ENCODE measurements around the gene TENM3. TPM values are rescaled to one million over a fixed set of nuclear protein-coding genes. Genes with fewer than 3 reads are reported as not detected.

The TENM3 gene
- total and polyA plus RNA-seq, 5 donors from 2014 or later, result not detected

DNA sequence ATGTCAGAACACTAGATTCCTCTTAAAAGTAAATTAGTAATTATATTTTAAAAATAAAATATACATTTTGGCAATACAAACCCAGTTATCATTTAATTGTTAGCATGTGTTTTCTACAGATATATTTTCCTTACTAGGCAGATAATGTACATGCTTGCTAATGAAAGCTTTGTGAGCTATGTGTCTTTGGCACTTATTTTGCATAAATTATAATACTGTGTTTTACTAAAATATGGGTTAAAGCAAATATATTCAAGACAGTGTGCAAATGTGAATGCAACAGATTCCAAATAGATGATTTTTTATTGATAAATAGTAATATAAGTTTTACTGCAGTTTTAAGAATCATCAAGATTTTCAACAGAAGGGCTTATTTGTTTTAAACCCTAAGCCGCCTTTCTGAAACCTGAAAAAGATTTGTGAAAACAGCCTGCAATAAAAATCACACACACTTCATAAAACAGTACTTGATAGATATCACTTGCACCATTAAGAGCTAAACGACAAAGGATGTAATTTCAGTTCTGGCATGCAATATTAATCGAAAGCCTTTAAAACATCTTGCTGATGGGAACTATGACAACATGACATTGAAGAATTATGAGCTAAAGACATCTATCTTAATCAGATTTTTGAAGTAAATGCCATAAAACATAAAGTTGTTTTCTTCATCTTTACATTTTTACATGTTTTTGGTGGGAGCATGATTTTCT is 340.7 kb downstream of the TENM3 start:
- no peaks in the 10 kb centered on the region for H3K27me3 ChIP-seq (ENCODE audit: control insufficient read depth, insufficient read depth, low read length)
- H3K9me3 ChIP-seq (ENCODE audit: control insufficient read depth in 2 of 2, low read length in 2 of 2), result no peaks in the 10 kb centered on the region
- DNase-seq, result no peak
- H3K27ac ChIP-seq (ENCODE audit: insufficient read depth, low read length, poor library complexity, severe bottlenecking), result no peak overlapping the region
- Mint-ChIP-seq H3K27ac (no peak overlapping the region), H3K4me1 (no peaks in the 10 kb centered on the region), H3K9me3 (peaks cover 0 to 1% (median 0%) of the 10 kb centered on the region in 7 donors), H3K27me3 (no peaks in the 10 kb centered on the region), H3K36me3 (no peaks in the 10 kb centered on the region), H3K4me3 (no peak overlapping the region)
- no peak for ATAC-seq (ENCODE audit: low read depth in 2 of 2)
- no peaks in the 10 kb centered on the region for H3K36me3 ChIP-seq (ENCODE audit: control insufficient read depth, insufficient read depth, low read length)
- H3K4me1 ChIP-seq (ENCODE audit: control insufficient read depth, insufficient read depth, low read length, poor library complexity, severe bottlenecking), result no peaks in the 10 kb centered on the region
- H3K4me3 ChIP-seq (ENCODE audit: low read depth, low read length), result no peak overlapping the region

- Mint-ChIP-seq H3K36me3 (no peaks in the 10 kb centered on the region), H3K27ac (no peak overlapping the region), H3K4me1 (no peaks in the 10 kb centered on the region), H3K4me3 (no peak overlapping the region), H3K27me3 (no peaks in the 10 kb centered on the region), H3K9me3 (peaks cover 0 to 1% (median 0%) of the 10 kb centered on the region in 7 donors)
- no peaks in the 10 kb centered on the region for H3K36me3 ChIP-seq (ENCODE audit: control insufficient read depth, insufficient read depth, low read length)
- DNase-seq (no peak), ATAC-seq (ENCODE audit: low read depth in 2 of 2) (no peak)
- no peaks in the 10 kb centered on the region for H3K9me3 ChIP-seq (ENCODE audit: control insufficient read depth in 2 of 2, low read length in 2 of 2)
- no peaks in the 10 kb centered on the region for H3K27me3 ChIP-seq (ENCODE audit: control insufficient read depth, insufficient read depth, low read length)
- no peak overlapping the region for H3K4me3 ChIP-seq (ENCODE audit: low read depth, low read length)
- H3K27ac ChIP-seq (ENCODE audit: insufficient read depth, low read length, poor library complexity, severe bottlenecking), result no peak overlapping the region
- no peaks in the 10 kb centered on the region for H3K4me1 ChIP-seq (ENCODE audit: control insufficient read depth, insufficient read depth, low read length, poor library complexity, severe bottlenecking)
Measured at GRCh38 chr4:182585321-182585720, 342.1 kb downstream of the TENM3 start.

DNA sequence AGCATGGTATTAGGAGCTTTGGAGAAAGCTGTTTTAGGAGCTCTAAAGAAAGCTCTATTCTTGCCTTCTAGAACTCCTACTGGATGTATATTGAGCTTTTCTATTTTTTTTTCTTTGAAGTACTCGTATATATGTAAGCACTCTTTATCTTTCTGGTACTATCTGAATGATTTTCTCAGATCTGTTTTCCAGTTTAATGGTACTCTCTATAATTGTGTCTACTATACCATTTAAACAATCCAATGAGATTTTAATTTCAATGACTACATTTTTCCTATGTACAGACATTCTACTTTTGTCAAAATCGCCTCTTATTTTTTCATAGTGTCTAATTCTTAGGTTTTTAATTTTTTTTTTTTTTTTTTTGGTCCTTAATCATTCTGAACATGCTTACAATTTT is 345.9 kb downstream of the TENM3 start:
- Mint-ChIP-seq H3K9me3 (peaks cover 0 to 1% (median 0%) of the 10 kb centered on the region in 7 donors), H3K27me3 (no peaks in the 10 kb centered on the region), H3K36me3 (no peaks in the 10 kb centered on the region), H3K27ac (no peak overlapping the region), H3K4me1 (no peaks in the 10 kb centered on the region), H3K4me3 (no peak overlapping the region)
- Histone ChIP-seq H3K4me3 (ENCODE audit: low read depth, low read length) (no peak overlapping the region), H3K27ac (ENCODE audit: insufficient read depth, low read length, poor library complexity, severe bottlenecking) (no peak overlapping the region), H3K27me3 (ENCODE audit: control insufficient read depth, insufficient read depth, low read length) (no peaks in the 10 kb centered on the region), H3K4me1 (ENCODE audit: control insufficient read depth, insufficient read depth, low read length, poor library complexity, severe bottlenecking) (no peaks in the 10 kb centered on the region), H3K9me3 (ENCODE audit: control insufficient read depth in 2 of 2, low read length in 2 of 2) (no peaks in the 10 kb centered on the region), H3K36me3 (ENCODE audit: control insufficient read depth, insufficient read depth, low read length) (no peaks in the 10 kb centered on the region)
- DNase-seq, result no peak
- no peak for ATAC-seq (ENCODE audit: low read depth in 2 of 2)

GRCh38 chr4:182593402-182593801 is 350.2 kb downstream of the TENM3 start:
- H3K27me3 ChIP-seq (ENCODE audit: control insufficient read depth, insufficient read depth, low read length), result no peaks in the 10 kb centered on the region
- no peaks in the 10 kb centered on the region for H3K4me1 Mint-ChIP-seq
- ATAC-seq (ENCODE audit: low read depth in 2 of 2) (no peak), DNase-seq (no peak)
- no peak overlapping the region for H3K4me3 Mint-ChIP-seq
- no peaks in the 10 kb centered on the region for H3K36me3 Mint-ChIP-seq
- H3K9me3 ChIP-seq (ENCODE audit: control insufficient read depth in 2 of 2, low read length in 2 of 2), result no peaks in the 10 kb centered on the region
- H3K4me1 ChIP-seq (ENCODE audit: control insufficient read depth, insufficient read depth, low read length, poor library complexity, severe bottlenecking), result no peaks in the 10 kb centered on the region
- no peaks in the 10 kb centered on the region for H3K27me3 Mint-ChIP-seq
- H3K27ac Mint-ChIP-seq, result no peak overlapping the region
- no peak overlapping the region for H3K27ac ChIP-seq (ENCODE audit: insufficient read depth, low read length, poor library complexity, severe bottlenecking)
- H3K9me3 Mint-ChIP-seq, result no peaks in the 10 kb centered on the region
- H3K4me3 ChIP-seq (ENCODE audit: low read depth, low read length), result no peak overlapping the region
- no peaks in the 10 kb centered on the region for H3K36me3 ChIP-seq (ENCODE audit: control insufficient read depth, insufficient read depth, low read length)

- no peaks in the 10 kb centered on the region for H3K36me3 Mint-ChIP-seq
Measured at GRCh38 chr4:182593864-182594263, 350.7 kb downstream of the TENM3 start.

GRCh38 chr4:182600093-182600492 is 356.9 kb downstream of the TENM3 start:
- Mint-ChIP-seq H3K36me3 (no peaks in the 10 kb centered on the region), H3K4me3 (no peak overlapping the region), H3K27ac (no peak overlapping the region), H3K27me3 (no peaks in the 10 kb centered on the region), H3K9me3 (peaks cover 0 to 2% (median 0%) of the 10 kb centered on the region in 7 donors), H3K4me1 (no peaks in the 10 kb centered on the region)
- ATAC-seq (ENCODE audit: low read depth in 2 of 2) (no peak), DNase-seq (no peak)
- Histone ChIP-seq H3K27ac (ENCODE audit: insufficient read depth, low read length, poor library complexity, severe bottlenecking) (no peak overlapping the region), H3K27me3 (ENCODE audit: control insufficient read depth, insufficient read depth, low read length) (no peaks in the 10 kb centered on the region), H3K36me3 (ENCODE audit: control insufficient read depth, insufficient read depth, low read length) (no peaks in the 10 kb centered on the region), H3K4me1 (ENCODE audit: control insufficient read depth, insufficient read depth, low read length, poor library complexity, severe bottlenecking) (no peaks in the 10 kb centered on the region), H3K4me3 (ENCODE audit: low read depth, low read length) (no peak overlapping the region), H3K9me3 (ENCODE audit: control insufficient read depth in 2 of 2, low read length in 2 of 2) (no peaks in the 10 kb centered on the region)

More at GRCh38 chr4:182593864-182594263, 350.7 kb downstream of the TENM3 start:
- Histone ChIP-seq H3K36me3 (ENCODE audit: control insufficient read depth, insufficient read depth, low read length) (no peaks in the 10 kb centered on the region), H3K27ac (ENCODE audit: insufficient read depth, low read length, poor library complexity, severe bottlenecking) (no peak overlapping the region), H3K4me1 (ENCODE audit: control insufficient read depth, insufficient read depth, low read length, poor library complexity, severe bottlenecking) (no peaks in the 10 kb centered on the region), H3K4me3 (ENCODE audit: low read depth, low read length) (no peak overlapping the region), H3K27me3 (ENCODE audit: control insufficient read depth, insufficient read depth, low read length) (no peaks in the 10 kb centered on the region), H3K9me3 (ENCODE audit: control insufficient read depth in 2 of 2, low read length in 2 of 2) (no peaks in the 10 kb centered on the region)
- DNase-seq (no peak), ATAC-seq (ENCODE audit: low read depth in 2 of 2) (no peak)
- no peak overlapping the region for H3K27ac Mint-ChIP-seq
- H3K4me1 Mint-ChIP-seq, result no peaks in the 10 kb centered on the region
- no peak overlapping the region for H3K4me3 Mint-ChIP-seq
- H3K9me3 Mint-ChIP-seq, result peaks cover 0 to 1% (median 0%) of the 10 kb centered on the region in 7 donors
- H3K27me3 Mint-ChIP-seq, result no peaks in the 10 kb centered on the region

GRCh38 chr4:182600856-182601255 is 357.7 kb downstream of the TENM3 start:
- Mint-ChIP-seq H3K27ac (no peak overlapping the region), H3K27me3 (no peaks in the 10 kb centered on the region), H3K36me3 (no peaks in the 10 kb centered on the region), H3K9me3 (peaks cover 0 to 2% (median 0%) of the 10 kb centered on the region in 7 donors), H3K4me1 (no peaks in the 10 kb centered on the region), H3K4me3 (no peak overlapping the region)
- Histone ChIP-seq H3K27ac (ENCODE audit: insufficient read depth, low read length, poor library complexity, severe bottlenecking) (no peak overlapping the region), H3K4me3 (ENCODE audit: low read depth, low read length) (no peak overlapping the region), H3K9me3 (ENCODE audit: control insufficient read depth in 2 of 2, low read length in 2 of 2) (no peaks in the 10 kb centered on the region), H3K27me3 (ENCODE audit: control insufficient read depth, insufficient read depth, low read length) (no peaks in the 10 kb centered on the region), H3K36me3 (ENCODE audit: control insufficient read depth, insufficient read depth, low read length) (no peaks in the 10 kb centered on the region), H3K4me1 (ENCODE audit: control insufficient read depth, insufficient read depth, low read length, poor library complexity, severe bottlenecking) (no peaks in the 10 kb centered on the region)
- no peak for DNase-seq
- no peak for ATAC-seq (ENCODE audit: low read depth in 2 of 2)

- no peak overlapping the region for H3K4me3 Mint-ChIP-seq
- Histone ChIP-seq H3K9me3 (ENCODE audit: control insufficient read depth in 2 of 2, low read length in 2 of 2) (no peaks in the 10 kb centered on the region), H3K27me3 (ENCODE audit: control insufficient read depth, insufficient read depth, low read length) (no peaks in the 10 kb centered on the region), H3K4me3 (ENCODE audit: low read depth, low read length) (no peak overlapping the region), H3K27ac (ENCODE audit: insufficient read depth, low read length, poor library complexity, severe bottlenecking) (no peak overlapping the region), H3K36me3 (ENCODE audit: control insufficient read depth, insufficient read depth, low read length) (no peaks in the 10 kb centered on the region), H3K4me1 (ENCODE audit: control insufficient read depth, insufficient read depth, low read length, poor library complexity, severe bottlenecking) (no peaks in the 10 kb centered on the region)
- no peak overlapping the region for H3K27ac Mint-ChIP-seq
- no peaks in the 10 kb centered on the region for H3K4me1 Mint-ChIP-seq
- ATAC-seq (ENCODE audit: low read depth in 2 of 2) (no peak), DNase-seq (no peak)
- H3K36me3 Mint-ChIP-seq, result no peaks in the 10 kb centered on the region
- peaks cover 0 to 2% (median 0%) of the 10 kb centered on the region in 7 donors for H3K9me3 Mint-ChIP-seq
- H3K27me3 Mint-ChIP-seq, result no peaks in the 10 kb centered on the region
Measured at GRCh38 chr4:182604161-182604622, 361.0 kb downstream of the TENM3 start.
